ENCODE results near the gene MALRD1.

The MALRD1 gene

DNA sequence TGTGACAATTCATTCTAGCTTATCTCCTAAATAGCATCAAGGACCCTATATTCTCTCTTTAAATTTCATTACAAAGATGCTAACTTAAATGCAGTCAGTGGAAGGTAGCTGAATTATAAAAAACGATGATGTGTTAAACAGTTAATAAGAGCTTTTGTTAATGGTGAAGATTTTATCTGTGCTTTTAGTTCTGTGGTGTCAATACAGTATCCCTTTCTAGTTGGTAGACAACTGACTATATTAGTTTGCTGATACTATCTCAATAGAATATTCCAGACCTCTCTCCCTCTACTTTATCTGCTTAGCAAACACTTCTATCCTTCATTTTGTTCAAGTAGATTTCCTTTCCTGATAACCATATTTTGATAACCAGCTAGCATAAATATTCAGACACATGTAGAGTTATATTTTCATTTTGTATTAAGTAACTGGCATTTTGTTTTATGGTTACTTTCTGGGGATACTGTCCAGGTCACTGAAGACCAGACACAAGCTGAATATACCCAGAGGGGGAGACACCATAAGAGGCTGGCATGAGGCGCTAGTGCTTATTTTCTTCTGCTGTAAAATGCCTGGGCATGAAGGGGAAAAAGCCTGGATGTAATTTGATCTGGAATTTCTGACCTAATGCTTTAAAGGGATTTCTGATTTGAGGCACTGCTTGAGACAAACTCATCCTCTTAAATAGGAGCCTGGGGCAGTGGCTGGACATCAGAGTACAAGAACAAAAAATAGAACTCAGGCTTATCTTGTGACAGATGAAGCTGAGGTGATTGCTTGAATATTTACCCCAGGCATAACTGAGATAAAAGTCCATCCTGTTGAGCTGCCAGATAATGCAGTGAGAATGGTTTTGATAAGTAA lies 197.5 kb downstream of the MALRD1 start:
- DNase-seq, result no peak

DNA sequence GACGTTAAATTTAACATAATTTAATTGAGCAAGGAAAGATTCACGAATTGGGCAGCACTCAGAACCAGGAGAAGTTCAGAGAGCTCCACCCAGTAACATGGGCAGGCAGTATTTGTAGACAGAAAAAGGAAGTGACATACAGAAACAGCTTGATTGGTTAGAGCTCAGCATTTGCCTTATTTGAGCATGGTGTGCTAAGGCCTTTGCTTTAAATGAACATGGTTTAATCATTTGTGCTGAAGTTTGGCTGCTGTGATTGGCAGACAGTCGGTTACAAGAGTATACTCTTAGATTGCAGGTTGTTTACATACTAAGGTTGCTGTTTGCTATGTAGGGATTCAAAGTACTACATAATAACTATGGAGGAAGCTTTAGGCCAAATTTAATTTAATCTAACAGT lies 199.2 kb downstream of the MALRD1 start:
- no peak for DNase-seq

DNA sequence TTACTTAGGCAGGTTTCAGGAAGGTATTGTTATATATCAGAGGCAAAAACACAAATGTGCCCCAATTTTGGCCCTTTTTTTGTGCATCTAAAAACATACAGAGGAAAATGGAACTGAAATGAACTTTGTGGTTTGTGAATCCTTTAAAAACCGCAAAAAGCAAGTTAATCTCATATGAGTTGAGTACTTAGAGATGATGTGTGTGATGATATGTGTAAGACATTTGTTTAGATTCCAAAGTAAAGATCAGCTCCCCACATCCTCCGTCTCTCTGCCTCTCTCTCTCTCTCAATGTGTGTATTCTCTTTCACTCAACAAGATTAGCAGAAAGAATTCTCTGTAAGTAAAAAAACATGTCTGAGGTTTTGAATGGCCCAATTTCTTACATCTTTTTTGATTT lies 201.9 kb downstream of the MALRD1 start:
- no peak for DNase-seq

DNA sequence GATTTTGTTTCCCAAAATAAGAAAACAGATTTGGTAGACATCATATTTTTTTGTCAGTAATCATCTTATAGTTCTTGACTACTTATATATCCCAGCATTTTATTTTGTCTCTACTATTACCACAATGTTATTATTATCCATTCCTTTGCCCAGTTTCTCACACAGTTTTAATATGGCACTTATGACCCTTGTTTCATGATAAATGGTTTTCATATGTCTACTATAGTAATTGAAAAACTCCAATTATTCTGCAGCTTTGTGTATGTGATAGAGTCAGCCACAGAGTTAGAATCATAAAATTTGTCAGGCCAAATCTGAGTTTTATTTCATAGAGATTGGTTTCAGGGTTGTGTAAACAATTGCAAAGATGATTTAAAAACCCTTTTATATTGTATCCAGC lies 203.9 kb downstream of the MALRD1 start:
- no peak for DNase-seq

DNA sequence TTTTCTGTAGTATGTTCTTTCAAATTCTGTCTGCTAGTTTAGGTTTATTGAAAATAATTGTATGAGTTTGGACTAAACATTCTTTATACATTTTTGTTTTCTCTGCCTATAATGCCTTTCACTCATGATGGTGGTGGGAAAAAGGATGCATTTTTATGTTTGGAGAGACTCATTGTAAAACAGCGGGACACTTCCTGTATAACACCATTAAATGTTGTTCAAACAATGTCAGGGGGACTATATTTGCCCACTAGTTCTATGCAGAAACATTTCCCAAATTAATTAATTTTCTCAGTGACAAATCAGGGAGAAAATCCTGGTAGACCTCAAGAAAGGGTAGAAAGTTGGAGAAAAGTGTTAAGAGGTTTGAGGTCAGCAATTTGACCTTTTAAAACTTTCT lies 207.7 kb downstream of the MALRD1 start:
- no peak for DNase-seq

DNA sequence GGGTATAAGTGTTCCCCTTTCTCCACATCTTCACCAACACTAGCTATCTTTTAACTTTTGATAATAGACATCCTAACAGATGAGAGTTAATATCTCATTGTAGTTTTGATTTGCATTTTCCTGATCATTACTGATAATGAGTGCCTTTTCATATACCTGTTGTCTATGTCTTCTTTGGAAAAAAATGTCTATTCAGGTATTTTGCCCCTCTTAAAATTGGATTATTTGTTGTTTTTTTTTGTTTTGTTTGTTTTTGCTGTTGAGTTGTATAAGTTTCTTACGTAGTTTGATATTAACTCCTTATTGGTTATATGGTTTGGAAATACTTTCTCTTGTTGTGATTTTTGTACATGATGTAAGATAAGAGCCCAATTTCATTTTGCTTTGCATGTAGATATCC lies 214.7 kb downstream of the MALRD1 start:
- no peak for DNase-seq

DNA sequence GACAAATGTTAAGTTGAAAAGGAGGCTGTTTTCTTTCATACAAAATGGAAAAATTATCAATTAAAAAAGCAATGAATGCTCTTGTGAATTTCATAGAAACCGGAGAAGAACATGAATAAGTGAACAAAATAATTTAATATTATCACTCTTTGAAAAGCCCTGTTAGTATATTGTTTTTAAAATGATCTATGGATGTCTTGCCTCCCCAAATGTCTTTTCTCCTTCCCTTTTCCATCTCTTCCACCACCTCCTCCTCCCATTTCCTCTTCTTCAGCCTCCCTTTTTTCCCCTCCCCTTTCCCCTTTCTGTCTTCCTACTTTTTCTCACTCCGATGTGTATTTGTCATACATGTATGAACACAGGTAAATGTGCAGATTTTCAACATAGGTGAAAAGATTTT lies 234.7 kb downstream of the MALRD1 start:
- DNase-seq, result no peak

DNA sequence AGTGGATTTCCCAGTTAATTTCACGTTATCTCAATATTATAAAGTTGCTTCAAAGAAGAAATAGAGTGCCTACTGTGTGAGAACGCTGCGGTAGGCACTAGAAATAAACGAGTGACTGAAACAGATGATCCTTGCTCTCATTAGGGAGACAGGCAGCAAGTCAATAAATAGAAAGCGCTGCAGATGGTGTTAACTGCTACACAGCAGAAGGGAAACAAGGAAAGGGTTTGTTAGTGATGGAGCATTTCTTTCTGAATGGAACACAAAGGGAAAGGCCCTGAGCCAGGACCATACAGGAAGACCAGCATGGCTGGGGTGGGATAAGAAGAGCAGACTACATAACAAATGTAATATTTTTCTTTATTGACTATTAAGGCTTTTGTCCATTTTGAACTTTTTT lies 235.2 kb downstream of the MALRD1 start:
- no peak for DNase-seq

DNA sequence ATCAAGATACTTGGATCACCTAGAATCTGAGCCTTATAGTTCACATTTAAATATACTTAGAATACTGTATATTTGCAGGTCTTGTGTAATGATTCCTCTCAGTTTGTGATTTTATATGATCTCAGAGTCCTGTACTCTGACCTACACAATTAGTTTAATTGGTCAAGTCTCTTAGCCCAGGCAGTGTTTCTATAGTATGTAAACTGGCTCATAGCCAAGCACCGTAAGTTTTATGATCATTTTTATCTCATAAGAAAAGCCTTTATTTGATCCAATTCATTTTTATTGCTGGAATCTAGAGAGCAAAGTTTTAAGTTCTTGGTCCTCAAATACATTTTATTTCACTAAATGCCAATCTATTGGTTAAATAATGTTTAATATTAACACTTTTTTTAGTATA lies 242.2 kb downstream of the MALRD1 start:
- no peak for DNase-seq

DNA sequence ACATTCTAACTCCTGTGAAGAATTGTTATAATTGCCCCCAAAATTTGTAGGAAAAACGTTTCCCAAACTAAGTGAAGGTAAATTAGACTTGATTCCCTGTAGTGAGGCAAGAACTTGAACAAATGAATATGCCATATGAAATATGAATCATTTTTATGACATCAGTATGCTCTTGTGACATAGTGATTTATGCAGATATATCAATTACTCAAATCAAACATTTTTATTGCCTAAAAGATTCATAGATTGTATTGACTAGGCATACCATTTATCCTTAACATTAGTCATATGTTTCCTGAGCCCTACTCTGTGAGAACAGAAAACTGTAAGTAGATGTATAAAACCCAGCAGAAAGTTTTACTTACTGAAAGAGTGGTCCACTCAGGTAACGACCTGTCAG lies 245.6 kb downstream of the MALRD1 start:
- DNase-seq, result no peak

DNA sequence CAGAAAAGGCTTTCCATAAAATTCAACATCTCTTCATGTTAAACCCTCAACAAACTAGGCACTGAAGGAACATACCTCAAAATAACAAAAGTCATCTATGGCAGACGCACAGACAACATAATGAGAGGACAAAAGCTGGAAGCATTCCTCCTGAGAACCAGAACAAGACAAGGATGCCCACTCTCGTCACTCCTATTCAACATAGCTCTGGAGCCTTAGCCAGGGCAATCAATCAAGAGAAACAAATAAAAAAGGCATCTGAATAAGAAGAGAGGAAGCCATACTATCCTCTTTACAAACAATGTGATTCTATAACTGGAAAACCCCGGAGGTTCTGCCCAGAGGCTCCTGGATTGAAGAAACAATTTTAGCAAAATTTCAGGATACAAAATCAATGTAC lies 251.0 kb downstream of the MALRD1 start:
- no peak for DNase-seq

DNA sequence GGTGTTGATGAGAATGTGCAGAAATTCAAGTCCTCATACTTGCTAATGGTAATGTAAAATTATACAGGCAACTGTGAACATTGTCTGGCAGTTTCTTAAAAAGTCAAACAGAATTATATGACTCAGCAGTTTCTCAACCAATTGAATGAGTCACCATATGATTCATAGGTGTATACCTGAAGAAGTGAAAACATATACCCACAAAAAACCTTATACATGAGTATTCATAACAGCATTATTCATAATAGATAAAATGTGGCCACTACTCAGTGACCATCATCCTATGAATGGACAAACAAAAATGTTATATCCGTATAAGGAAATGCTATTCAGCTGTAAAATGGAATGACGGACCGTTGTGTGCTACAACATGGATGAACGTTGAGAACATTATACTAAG lies 253.5 kb downstream of the MALRD1 start:
- no peak for DNase-seq

DNA sequence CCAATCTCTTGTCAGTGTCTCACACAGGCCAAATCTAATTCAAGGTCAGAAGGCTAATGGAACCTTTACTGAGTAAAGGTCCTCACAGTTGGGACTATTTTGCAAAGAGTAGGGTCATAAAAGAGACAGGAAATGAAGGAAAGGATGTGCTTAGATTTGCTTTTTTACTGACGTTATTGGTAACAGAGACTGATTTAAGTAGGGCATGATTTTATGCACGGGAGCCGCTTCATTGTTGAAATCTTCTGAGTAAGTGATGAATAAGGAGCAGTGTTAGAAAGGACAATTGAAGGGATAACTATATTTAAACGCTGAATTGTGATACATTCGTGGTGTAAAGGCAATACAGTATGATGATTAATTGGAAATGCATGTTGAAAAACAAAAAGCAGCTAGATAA lies 261.5 kb downstream of the MALRD1 start:
- DNase-seq, result no peak

DNA sequence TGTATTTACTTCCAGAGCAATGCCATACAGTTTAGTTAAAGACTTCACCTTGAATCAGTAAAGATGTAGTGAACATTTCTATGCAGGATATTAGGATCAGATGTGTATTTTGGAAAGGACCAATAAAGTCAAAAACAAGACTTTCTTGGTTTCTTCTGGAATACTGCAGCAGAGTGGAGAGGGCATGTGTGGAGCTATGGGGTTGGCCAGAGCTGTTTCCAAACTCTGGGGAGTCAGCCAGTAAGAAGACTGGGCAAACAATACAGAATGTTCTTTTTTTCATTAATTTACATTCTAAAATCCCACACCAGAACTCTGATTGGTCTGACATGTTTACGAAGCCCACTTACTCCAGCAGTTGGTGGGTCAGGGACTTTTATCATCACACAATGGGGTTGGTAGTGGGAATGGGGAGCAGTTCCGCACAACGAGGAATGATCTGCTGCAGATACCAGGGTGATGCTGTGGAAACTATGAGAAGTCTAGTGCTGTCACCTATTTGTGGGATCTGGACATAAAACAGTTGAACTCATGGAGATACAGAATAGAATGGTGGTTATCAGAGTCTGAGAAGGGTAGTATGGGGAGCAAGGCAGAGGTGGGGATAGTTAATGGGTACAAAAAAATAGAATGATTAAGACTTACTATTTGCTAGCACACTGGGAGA lies 267.7 kb downstream of the MALRD1 start:
- no peak for DNase-seq

DNA sequence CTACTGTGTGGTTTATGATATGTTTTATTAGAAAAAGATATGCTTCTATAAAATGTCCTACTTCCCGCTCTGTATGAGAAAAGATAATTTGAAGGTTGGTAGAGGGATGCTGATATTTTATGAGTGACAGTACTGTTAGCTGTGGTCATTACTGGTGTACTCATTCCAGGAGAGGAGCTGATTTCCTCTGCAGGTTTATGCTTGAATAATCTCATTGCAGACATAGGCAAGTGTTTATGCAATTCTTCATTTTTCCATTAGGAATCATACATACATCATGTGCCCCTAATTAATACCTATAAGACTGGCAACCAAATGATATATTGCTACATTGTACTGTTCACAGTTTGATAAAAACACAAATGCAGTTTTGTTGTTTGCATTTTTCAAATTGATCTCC lies 269.4 kb downstream of the MALRD1 start:
- no peak for DNase-seq

DNA sequence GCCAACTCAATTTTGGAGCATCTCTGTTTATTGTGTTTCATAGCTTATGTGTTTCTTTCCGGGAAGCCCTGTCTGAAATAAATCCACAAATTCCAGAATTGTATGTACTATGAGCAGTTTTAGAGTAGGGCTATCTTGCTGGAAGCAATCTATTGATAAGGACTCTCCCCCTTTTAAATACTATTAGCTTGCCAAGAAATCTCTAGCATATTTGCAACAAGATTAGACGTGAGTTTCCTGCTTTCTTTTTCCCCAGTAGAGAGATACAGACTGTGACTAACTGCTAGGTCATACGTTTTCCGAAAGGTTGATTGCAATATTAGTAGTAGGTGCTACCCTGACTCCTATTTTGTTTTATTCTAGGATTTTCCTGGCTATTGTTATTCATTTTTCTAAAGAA lies 277.0 kb downstream of the MALRD1 start:
- DNase-seq, result no peak

DNA sequence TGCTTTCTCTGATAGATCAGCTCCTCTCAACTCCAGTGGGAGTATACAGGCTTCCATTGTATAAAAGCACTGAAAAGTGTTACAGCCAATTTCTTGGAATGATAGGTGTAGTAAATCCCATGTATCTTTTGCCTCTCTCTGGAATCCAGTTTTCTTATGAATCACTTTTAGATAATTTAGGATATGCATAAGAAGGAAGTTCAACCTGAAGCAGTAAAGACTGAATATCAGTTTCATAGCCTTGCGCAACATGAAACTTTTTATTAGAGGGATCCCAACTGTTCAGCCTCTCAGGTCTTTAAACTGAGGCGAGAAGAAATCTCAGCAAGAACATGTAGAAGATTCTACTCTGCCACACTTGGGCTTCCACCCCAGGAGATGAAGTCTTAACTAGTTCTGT lies 280.0 kb downstream of the MALRD1 start:
- no peak for DNase-seq

DNA sequence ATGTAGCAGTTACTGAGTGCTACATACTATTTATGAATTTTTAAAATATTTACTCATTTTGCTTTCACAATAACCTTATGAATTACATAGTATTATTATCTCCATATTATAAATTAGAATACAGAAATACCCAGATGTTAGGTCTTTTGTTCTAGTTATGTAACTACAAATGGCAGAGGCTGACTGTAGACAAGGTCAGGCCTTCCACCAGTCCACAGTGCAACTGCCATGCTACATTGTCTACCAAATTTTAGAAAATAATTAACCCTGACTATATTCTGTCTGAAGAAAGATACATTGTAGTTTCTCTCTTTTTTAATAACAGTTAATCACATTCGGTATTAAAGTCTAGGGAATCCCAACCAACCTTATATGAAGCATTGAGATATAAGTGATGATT lies 280.9 kb downstream of the MALRD1 start:
- no peak for DNase-seq

DNA sequence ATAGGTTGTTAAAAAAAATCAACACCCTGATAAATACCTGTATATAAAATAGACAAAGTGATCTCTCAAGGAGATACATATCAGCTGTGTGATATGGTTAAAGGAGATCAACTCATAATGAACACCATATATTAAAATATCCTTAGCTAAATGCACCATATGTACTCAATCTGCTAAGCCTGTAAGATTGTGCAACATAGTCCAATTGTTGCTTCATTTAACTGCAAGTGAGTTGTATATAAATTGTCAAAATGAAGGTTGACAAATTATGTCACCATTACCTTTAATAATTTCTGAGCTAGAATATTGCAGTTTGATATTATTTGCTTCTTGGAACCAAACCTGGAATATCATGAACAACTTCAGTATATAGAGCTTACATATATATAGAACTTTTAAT lies 283.7 kb downstream of the MALRD1 start:
- DNase-seq, result no peak

DNA sequence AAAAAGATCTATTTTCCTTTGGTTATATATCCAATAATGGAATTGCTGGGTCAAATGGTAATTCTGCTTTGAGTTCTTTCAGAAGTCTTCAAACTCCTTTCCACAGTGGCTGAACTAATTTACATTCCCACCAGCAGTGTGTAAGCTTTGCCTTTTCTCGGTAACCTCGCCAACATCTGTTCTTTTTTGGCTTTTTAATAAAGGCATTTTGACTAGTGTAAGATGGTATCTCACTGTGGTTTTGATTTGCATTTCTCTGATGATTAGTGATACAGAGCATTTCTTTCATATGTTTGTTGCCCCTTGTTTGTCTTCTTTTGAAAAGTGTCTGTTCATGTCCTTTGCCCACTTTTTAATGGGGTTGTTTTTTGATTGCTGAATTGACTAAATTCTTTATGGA lies 285.0 kb downstream of the MALRD1 start:
- DNase-seq, result no peak

DNA sequence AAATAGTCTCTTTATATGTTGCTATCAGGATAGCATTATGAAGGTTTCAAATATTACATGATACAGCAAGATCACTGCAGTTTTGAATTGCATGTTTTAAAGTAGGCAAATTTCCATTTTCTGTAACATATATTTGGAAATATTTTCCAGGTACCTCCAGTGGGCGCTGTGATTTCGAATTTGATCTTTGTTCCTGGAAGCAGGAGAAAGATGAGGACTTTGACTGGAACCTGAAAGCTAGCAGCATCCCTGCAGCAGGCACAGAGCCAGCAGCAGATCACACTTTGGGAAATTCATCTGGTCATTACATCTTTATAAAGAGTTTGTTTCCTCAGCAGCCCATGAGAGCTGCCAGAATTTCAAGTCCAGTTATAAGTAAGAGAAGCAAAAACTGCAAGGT lies 299.0 kb downstream of the MALRD1 start:
- no peak for DNase-seq

DNA sequence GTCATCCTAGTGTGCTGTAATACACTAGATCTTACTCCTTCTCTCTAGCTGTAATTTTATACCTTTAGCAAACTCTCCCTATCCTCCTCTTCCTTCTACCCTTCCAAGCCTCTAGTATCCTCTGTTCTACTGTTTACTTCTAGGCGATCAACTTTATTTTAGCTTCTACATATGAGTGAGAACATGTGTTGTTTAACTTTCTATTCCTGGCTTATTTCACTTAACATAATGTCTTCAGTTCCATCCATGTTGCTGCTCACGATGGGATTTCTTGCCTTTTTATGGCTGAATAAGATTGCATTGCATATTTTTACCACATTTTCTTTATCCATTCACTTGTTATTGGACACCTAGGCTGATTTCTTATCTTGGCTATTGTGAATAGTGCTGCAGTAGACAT lies 318.6 kb downstream of the MALRD1 start:
- DNase-seq, result no peak

DNA sequence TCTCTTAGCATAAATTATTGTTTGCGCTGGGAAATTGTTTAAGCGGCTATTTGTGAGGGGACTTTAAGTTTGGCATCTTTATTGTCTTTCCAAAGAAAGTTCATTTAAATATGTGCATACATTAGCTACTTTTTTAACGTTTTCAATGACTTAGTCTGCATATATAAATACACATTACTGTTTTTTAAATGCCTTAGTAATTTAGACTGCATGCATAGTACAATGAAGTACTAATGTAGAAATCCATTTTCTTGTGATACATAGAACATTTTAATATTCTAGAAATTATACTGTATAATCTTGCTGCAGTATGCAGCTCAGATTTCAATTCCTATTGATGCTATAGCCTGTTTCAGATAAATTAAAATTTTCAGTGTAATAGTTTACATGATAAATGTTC lies 325.4 kb downstream of the MALRD1 start:
- no peak for DNase-seq

DNA sequence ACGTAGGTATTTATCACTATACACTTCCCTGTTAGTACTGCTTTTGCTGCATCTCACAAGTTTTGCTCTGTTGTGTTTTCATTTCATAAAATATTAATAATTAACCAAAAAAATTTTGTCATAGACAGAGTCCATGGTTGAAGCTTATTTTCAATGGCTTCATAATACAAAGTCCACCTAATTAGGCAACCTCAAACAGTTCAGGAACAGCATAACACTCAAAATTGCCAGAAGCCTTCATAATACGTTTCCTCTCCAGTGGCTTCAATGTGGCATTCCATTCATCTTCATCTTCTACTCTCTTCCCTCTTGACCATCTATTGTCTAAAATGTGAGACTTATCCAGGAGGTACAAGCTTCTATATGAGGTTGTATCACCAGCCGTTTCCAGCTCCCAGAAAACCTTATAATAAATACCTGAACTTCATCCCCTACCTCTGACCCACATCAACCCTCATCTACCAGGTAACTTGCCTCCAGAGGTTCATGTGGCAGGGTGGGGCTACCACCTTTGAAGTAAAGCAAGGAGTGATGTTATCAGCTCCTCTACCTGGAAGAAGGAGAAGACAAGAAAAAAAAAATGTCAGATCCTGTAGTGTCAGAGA lies 337.3 kb downstream of the MALRD1 start:
- no peak for DNase-seq

Measured in activated T-cell treated with anti-CD3 and anti-CD28 coated beads, Interleukin-2, amount 50 U/mL, for 1 hour (primary cell).